H1 (cell line): ENCODE data around the gene SNX21. TPM values are rescaled to one million over a fixed set of nuclear protein-coding genes. Genes with fewer than 3 reads are reported as not detected.

Experiments used
- CTCF ChIA-PET: fragments of 300-600 bp; sonication (Branson Sonifier 250); formaldehyde crosslinking; loops from one replicate; lab custom pipeline; 2021; ENCODE audit not compliant: partially characterized antibody; lab: Charles Lee
- POLR2A ChIA-PET: fragments of 300-600 bp; sonication (Branson Sonifier 250); formaldehyde crosslinking; loops from one replicate; lab custom pipeline; 2021; ENCODE audit warnings: inconsistent platforms; ENCODE audit not compliant: partially characterized antibody; lab: Charles Lee
- DNase-seq, 2 experiments: peaks; one replicate each; pipeline versions ENCODE4 v3.0.0 to v3.0.0-alpha.2; 2010 to 2022; ENCODE audit warnings: low spot score in 2 of 2, low read depth in 1 of 2, mixed read lengths in 1 of 2
- FAIRE-seq: peaks from 2 replicates; lab custom pipeline; 2011; peaks lifted over from hg19 to GRCh38; lab: Jason Lieb, UNC
- H2AFZ ChIP-seq: 2 replicates; pipeline ENCODE4 v1.8.1; 2012; ENCODE audit warnings: low read length, inconsistent platforms
- H2AK5ac ChIP-seq: 2 replicates; pipeline ENCODE4 v1.6.1; 2013; ENCODE audit warnings: low read depth, low read length
- H2BK120ac ChIP-seq: replicated peaks from 2 replicates; pipeline ENCODE3; 2013; ENCODE audit warnings: low read depth, low read length, inconsistent platforms
- H2BK12ac ChIP-seq: 2 replicates; pipeline ENCODE4 v1.6.1; 2013; ENCODE audit warnings: low read depth, low read length
- H2BK15ac ChIP-seq: 2 replicates; pipeline ENCODE4 v1.6.1; 2013; ENCODE audit warnings: low read length
- H2BK20ac ChIP-seq: 2 replicates; pipeline ENCODE4 v1.6.1; 2013; ENCODE audit warnings: low read length
- H2BK5ac ChIP-seq: 2 replicates; pipeline ENCODE4 v1.6.1; 2013; ENCODE audit warnings: low read depth, low read length
- H3K14ac ChIP-seq: 2 replicates; pipeline ENCODE4 v1.6.1; 2013; ENCODE audit warnings: inconsistent platforms; ENCODE audit not compliant: insufficient read length
- H3K18ac ChIP-seq: 2 replicates; pipeline ENCODE4 v1.6.1; 2013; ENCODE audit warnings: low read length; ENCODE audit errors: extremely low read depth
- H3K23ac ChIP-seq: 2 replicates; pipeline ENCODE4 v1.6.1; 2013; ENCODE audit warnings: inconsistent platforms; ENCODE audit not compliant: insufficient read length
- H3K23me2 ChIP-seq: 2 replicates; pipeline ENCODE4 v1.6.1; 2013; ENCODE audit warnings: low read depth, low read length
- H3K27ac ChIP-seq: 2 replicates; pipeline ENCODE4 v1.6.1; 2011; ENCODE audit warnings: low read depth, low read length, inconsistent platforms
- H3K27me3 ChIP-seq, 4 experiments: replicated peaks in 1 of 4; 1 replicate in 1 of 4; 2 replicates in 3 of 4; pipeline versions ENCODE4 v1.6.1 to v1.8.1; 2011 to 2013; ENCODE audit warnings: low read length in 3 of 4, mild to moderate bottlenecking in 3 of 4, inconsistent platforms in 2 of 4, mixed read lengths in 2 of 4, moderate library complexity in 1 of 4; ENCODE audit not compliant: control insufficient read depth in 3 of 4, insufficient read depth in 3 of 4; ENCODE audit errors: extremely low read depth in 1 of 4
- H3K36me3 ChIP-seq, 4 experiments: 2 replicates each; pipeline versions ENCODE4 v1.6.1 to v1.8.1; 2011 to 2013; ENCODE audit warnings: mild to moderate bottlenecking in 4 of 4, low read length in 3 of 4, moderate library complexity in 2 of 4, control low read depth in 1 of 4, inconsistent platforms in 1 of 4; ENCODE audit not compliant: insufficient read depth in 4 of 4, control insufficient read depth in 2 of 4
- H3K4ac ChIP-seq: replicated peaks from 2 replicates; pipeline ENCODE3; 2013; ENCODE audit warnings: low read length, low read depth, mixed read lengths, inconsistent platforms; ENCODE audit not compliant: insufficient read length
- H3K4me1 ChIP-seq, 4 experiments: replicated peaks in 1 of 4; 1 replicate in 1 of 4; 2 replicates in 3 of 4; pipeline versions ENCODE4 v1.6.1 to v1.8.1; 2011 to 2013; ENCODE audit warnings: low read length in 3 of 4, inconsistent platforms in 2 of 4, mixed read lengths in 1 of 4; ENCODE audit not compliant: insufficient read depth in 4 of 4, control insufficient read depth in 3 of 4
- H3K4me2 ChIP-seq, 2 experiments: 2 replicates each; pipeline versions ENCODE4 v1.6.1 to v1.8.1; 2011 to 2013; ENCODE audit warnings: low read depth in 2 of 2, low read length in 2 of 2, control low read depth in 1 of 2, inconsistent platforms in 1 of 2, mild to moderate bottlenecking in 1 of 2; ENCODE audit not compliant: insufficient read depth in 1 of 2
- H3K4me3 ChIP-seq, 4 experiments: fragments of 200-600, 300-600 bp in 1 of 4; sonication (generic), shearing (Covaris generic), sonication (Bioruptor Twin) in 1 of 4; 2 replicates each; pipeline versions ENCODE4 v1.5.1 to v1.8.1; 2011 to 2016; ENCODE audit warnings: low read length in 4 of 4, low read depth in 3 of 4, control low read depth in 2 of 4, inconsistent platforms in 2 of 4, mild to moderate bottlenecking in 2 of 4, mixed read lengths in 1 of 4, moderate library complexity in 1 of 4; ENCODE audit not compliant: insufficient read depth in 2 of 4; ENCODE audit errors: extremely low read depth in 1 of 4
- H3K56ac ChIP-seq: replicated peaks from 2 replicates; pipeline ENCODE3; 2013; ENCODE audit warnings: low read depth, mild to moderate bottlenecking, mixed read lengths, low read length, inconsistent platforms; ENCODE audit not compliant: insufficient read length
- H3K79me1 ChIP-seq: 2 replicates; pipeline ENCODE4 v1.6.1; 2013; ENCODE audit warnings: low read depth, low read length, control low read depth
- H3K79me2 ChIP-seq, 2 experiments: 2 replicates each; pipeline versions ENCODE4 v1.6.1 to v1.8.1; 2012 to 2013; ENCODE audit warnings: low read length in 2 of 2, mild to moderate bottlenecking in 2 of 2, inconsistent platforms in 1 of 2; ENCODE audit not compliant: insufficient read depth in 2 of 2, control insufficient read depth in 1 of 2
- H3K9ac ChIP-seq, 4 experiments: replicated peaks in 1 of 4; 1 replicate in 1 of 4; 2 replicates in 3 of 4; pipeline versions ENCODE4 v1.6.1 to v1.8.1; 2011 to 2013; ENCODE audit warnings: low read depth in 3 of 4, low read length in 3 of 4, control low read depth in 2 of 4, mild to moderate bottlenecking in 2 of 4, moderate library complexity in 2 of 4, inconsistent platforms in 1 of 4; ENCODE audit errors: extremely low read depth in 1 of 4
- H3K9me3 ChIP-seq, 2 experiments: 2 replicates each; pipeline versions ENCODE4 v1.6.1 to v1.8.1; 2012 to 2013; ENCODE audit warnings: mild to moderate bottlenecking in 2 of 2, moderate library complexity in 2 of 2, control low read depth in 1 of 2, inconsistent platforms in 1 of 2, low read depth in 1 of 2, low read length in 1 of 2, mixed read lengths in 1 of 2; ENCODE audit not compliant: insufficient read depth in 2 of 2
- H4K20me1 ChIP-seq, 2 experiments: replicated peaks in 1 of 2; 2 replicates each; pipeline versions ENCODE3 to v1.8.1; 2011 to 2013; ENCODE audit warnings: inconsistent platforms in 2 of 2, low read length in 2 of 2, mild to moderate bottlenecking in 1 of 2; ENCODE audit not compliant: insufficient read depth in 2 of 2, control insufficient read depth in 1 of 2
- H4K5ac ChIP-seq: 2 replicates; pipeline ENCODE4 v1.6.1; 2013; ENCODE audit warnings: low read length, low read depth, mixed read lengths, inconsistent platforms; ENCODE audit not compliant: insufficient read length
- H4K8ac ChIP-seq: 2 replicates; pipeline ENCODE4 v1.8.0; 2013; ENCODE audit warnings: mild to moderate bottlenecking, moderate library complexity, low read length, inconsistent platforms; ENCODE audit not compliant: insufficient read depth; ENCODE audit errors: extremely low read depth
- H4K91ac ChIP-seq: replicated peaks from 2 replicates; pipeline ENCODE3; 2013; ENCODE audit warnings: low read length, mixed read lengths, inconsistent platforms; ENCODE audit not compliant: insufficient read length
- CHD2 ChIP-seq: IDR thresholded peaks from 2 replicates; pipeline ENCODE4 v1.6.1; 2012; ENCODE audit warnings: low read length, improper control_type of control experiment
- NRF1 ChIP-seq: IDR thresholded peaks from 2 replicates; pipeline ENCODE4 v1.6.1; 2011; ENCODE audit warnings: mild to moderate bottlenecking, low read depth, low read length, improper control_type of control experiment
- SIRT6 ChIP-seq: IDR thresholded peaks from one replicate; pipeline ENCODE4 v1.7.1; 2012; ENCODE audit warnings: low read length, inconsistent platforms
- SP4 ChIP-seq: IDR thresholded peaks from 2 replicates; pipeline ENCODE4 v1.6.1; 2012; ENCODE audit warnings: low read length, inconsistent platforms
- SRF ChIP-seq: IDR thresholded peaks from 2 replicates; pipeline ENCODE4 v1.6.1; 2011; ENCODE audit warnings: mild to moderate bottlenecking, low read depth, low read length, moderate library complexity
- TEAD4 ChIP-seq: IDR thresholded peaks from 2 replicates; pipeline ENCODE4 v1.6.1; 2012; ENCODE audit warnings: low read depth, low read length, inconsistent platforms, mixed read lengths
- YY1 ChIP-seq: IDR thresholded peaks from 2 replicates; pipeline ENCODE4 v1.6.1; 2011; ENCODE audit warnings: low read depth, mild to moderate bottlenecking, low read length
- WGBS, 2 experiments: shearing (Covaris generic) in 1 of 2; methylation state at CpG; one replicate each; pipeline versions ENCODE4 v1.1.6 to v1.1.7; 2013 to 2015; ENCODE audit warnings: low lambda C conversion rate in 2 of 2, mixed read lengths in 2 of 2, inconsistent platforms in 1 of 2, low coverage in 1 of 2, missing lambda C conversion rate in 1 of 2; ENCODE audit not compliant: insufficient replicate concordance in 2 of 2, insufficient coverage in 1 of 2, insufficient read length in 1 of 2; ENCODE audit errors: extremely low coverage in 1 of 2, missing lambda C conversion rate in 1 of 2; 5-methylcytosine and 5-hydroxymethylcytosine counted together
- polyA plus RNA-seq, 7 experiments: library from polyadenylated mRNA; depleted of rRNA in 3 of 7; stranded (reverse) in 5 of 7; unstranded in 2 of 7; fragments of >200 nt in 5 of 7; fragments of 200-250 nt in 2 of 7; gene quantifications; 1 replicate in 5 of 7; 2 replicates in 1 of 7; 4 replicates in 1 of 7; pipeline versions ENCODE4 v1.2.1 to v1.2.3, GENCODE V29; 2011 to 2013; ENCODE audit warnings: missing spikeins in 2 of 7, mixed read lengths in 2 of 7
- total RNA-seq: library from RNA; stranded (reverse); fragmentation: NEBNext Ultra II Directional; extraction: Animal tissue kit (Norgen Biotek cat#: 25700); gene quantifications from 2 replicates; pipeline ENCODE4 v1.2.1, GENCODE V29; 2021

Gene SNX21
- total and polyA plus RNA-seq, 2 of the 8 experiments (the other 6 are each of a cell fraction or from before 2014, with no cell fraction given): 15.8 to 16.8 TPM

DNA sequence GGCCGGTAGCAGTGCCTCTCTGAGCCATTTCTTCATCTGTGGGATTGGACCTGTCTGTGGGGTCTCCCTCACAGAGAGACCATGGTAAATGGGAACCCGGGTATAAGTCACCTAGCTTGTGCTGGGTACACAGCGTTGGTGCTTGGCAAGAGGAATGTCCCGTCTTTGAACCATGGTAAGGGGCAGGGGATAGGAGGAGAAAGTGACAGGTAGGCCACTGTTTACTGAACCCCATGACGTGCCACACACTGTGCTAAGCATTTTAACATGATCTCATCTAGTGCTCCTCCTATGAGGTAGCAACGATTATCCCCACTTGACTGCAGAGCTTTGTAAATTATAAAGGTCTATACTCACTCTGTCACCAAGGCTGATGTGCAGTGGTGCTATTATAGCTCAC lies 5.9 kb upstream of the SNX21 start:
- no peaks in the 10 kb centered on the region for H3K79me2 ChIP-seq
- no peak overlapping the region for H3K18ac ChIP-seq
- H2AK5ac ChIP-seq: no peak overlapping the region
- no peak overlapping the region for H3K4ac ChIP-seq
- H3K23me2 ChIP-seq: peaks cover 2% of the 10 kb centered on the region; the same call in 1 of the 2 replicates
- no peaks in the 10 kb centered on the region for H4K20me1 ChIP-seq
- peak overlapping the region; percentile 62; the same call in 1 of the 2 replicates for H2BK20ac ChIP-seq
- H3K14ac ChIP-seq: no peak overlapping the region
- H3K9me3 ChIP-seq: no peaks in the 10 kb centered on the region
- no peak overlapping the region for H3K27ac ChIP-seq
- 85% methylated on average over 6 of the region's 6 CpGs; no CpG with 5 or more reads in 1 of the 2 experiments for WGBS, 2 experiments
- ChIA-PET CTCF (interaction anchor here (1.3 to 2.0 kb wide), 3 partner anchors 12 to 83 kb away, joined by 4 to 5 read pairs (median 5); partner anchors contain the start of gene NEURL2), POLR2A (interaction anchor here (1.0 to 11.0 kb wide), 4 partner anchors 13 to 63 kb away, joined by 3 to 96 read pairs (median 4); partner anchors contain the start of gene UBE2C)
- H3K23ac ChIP-seq: no peak overlapping the region
- no peak overlapping the region for H4K8ac ChIP-seq
- no peak for TF ChIP-seq CHD2
- no peak for TF ChIP-seq YY1
- no peak for TF ChIP-seq SIRT6
- TF ChIP-seq SRF: no peak
- no peak for TF ChIP-seq SP4
- no peak for TF ChIP-seq NRF1
- TF ChIP-seq TEAD4: no peak
- H3K4me2 ChIP-seq: no peak overlapping the region
- no peaks in the 10 kb centered on the region for H3K79me1 ChIP-seq
- H3K27me3 ChIP-seq: peaks cover 0 to 12% (median 10%) of the 10 kb centered on the region in 4 experiments; a peak in 4 of 7 replicates
- FAIRE-seq (no peak), DNase-seq (no peak)
- H4K91ac ChIP-seq: peak overlapping the region; percentile 36
- H3K36me3 ChIP-seq: no peaks in the 10 kb centered on the region; a peak in 1 of 8 replicates
- H3K4me1 ChIP-seq: peaks cover 0 to 12% (median 5%) of the 10 kb centered on the region in 4 experiments; a peak in 6 of 7 replicates
- H4K5ac ChIP-seq: no peak overlapping the region
- 0 out of 2 replicates have a peak overlapping the region, but pooled peaks have one; percentile 19 for H2BK12ac ChIP-seq
- H3K56ac ChIP-seq: no peak overlapping the region
- no peak overlapping the region for H3K9ac ChIP-seq
- no peak overlapping the region for H2BK5ac ChIP-seq
- H2BK120ac ChIP-seq: no peak overlapping the region
- H2BK15ac ChIP-seq: no peak overlapping the region
- no peak overlapping the region for H2AFZ ChIP-seq
- H3K4me3 ChIP-seq: no peak overlapping the region
